IMR-90 (cell line): ENCODE measurements around the gene SFXN2. TPM values are rescaled to one million over a fixed set of nuclear protein-coding genes. Genes with fewer than 3 reads are reported as not detected.

Source experiments
- CHD1 ChIP-seq: IDR thresholded peaks from 2 replicates; pipeline ENCODE4 v1.6.1; 2012; ENCODE audit warnings: low read depth, low read length, improper control_type of control experiment
- ELK1 ChIP-seq: fragments of 150-350 bp; IDR thresholded peaks from 2 replicates; pipeline ENCODE4 v1.6.1; 2016; ENCODE audit warnings: low read depth, mild to moderate bottlenecking, low read length, moderate library complexity, borderline replicate concordance
- polyA plus RNA-seq, 3 experiments: library from polyadenylated mRNA; depleted of rRNA; stranded (reverse); fragments of >200 nt; gene quantifications; 2 replicates each; pipeline ENCODE4 v1.2.3, GENCODE V29; 2012; ENCODE audit warnings: low replicate concordance in 1 of 3
- total RNA-seq: library from RNA; depleted of rRNA; stranded (reverse); fragments of >200 nt; gene quantifications from 2 replicates; pipeline ENCODE4 v1.2.3, GENCODE V29; 2012

Gene SFXN2
- total and polyA plus RNA-seq, 2 of the 4 experiments (the other 2 are of a cell fraction), result 6.9 to 11.7 TPM

- TF ChIP-seq ELK1 (no peak), CHD1 (no peak)
These were observed 12.8 kb downstream of the SFXN2 start (continued) for GRCh38 chr10:102727037-102727818.
